NCI-H1930 (cell line): ENCODE results near the gene SPATA31D4.
"Not testable (repeated sequence)": the region's sequence is repeated elsewhere in the genome, so short reads cannot be mapped to it uniquely, and the experiment has no call there.

ENCODE experiments used
- DNase-seq, 2 experiments: peaks; one replicate each; lab custom pipeline; 2025; lab: John Stamatoyannopoulos, UW

SPATA31D4 gene

GRCh38 chr9:81928305-81928704 is at the start of gene SPATA31D4:
TSS of gene SPATA31D4 (plus strand) at chr9:81928428. CDS start at chr9:81928514, 86 bp downstream.
- DNase-seq, result not testable (repeated sequence)

- DNase-seq, result no peak
Measured at GRCh38 chr9:81878530-81878929, 49.7 kb upstream of the SPATA31D4 start.

- no peak for DNase-seq
Measured at GRCh38 chr9:81879501-81879916, 48.7 kb upstream of the SPATA31D4 start.

DNA sequence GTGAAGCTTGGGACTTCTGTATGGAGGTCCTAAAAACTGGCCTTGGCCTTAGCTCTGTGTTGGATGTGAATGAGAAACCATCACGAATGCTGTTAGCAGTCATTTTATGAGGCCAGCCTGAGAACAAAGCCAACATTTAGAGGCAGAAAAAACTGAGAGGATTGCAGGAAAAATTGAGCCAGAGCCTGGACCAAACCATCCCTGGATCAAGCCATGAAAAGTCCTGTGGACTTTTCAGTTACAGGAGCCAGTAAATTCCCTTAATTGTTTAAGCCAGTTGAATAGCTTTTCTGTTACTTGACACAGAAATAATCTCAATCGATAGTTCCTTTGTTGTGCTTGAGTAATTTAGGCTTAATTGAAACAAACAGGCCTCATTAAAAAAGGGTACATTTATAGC is 42.6 kb upstream of the SPATA31D4 start:
- no peak for DNase-seq

GRCh38 chr9:81886665-81887064 is 41.6 kb upstream of the SPATA31D4 start:
- DNase-seq, result no peak

DNA sequence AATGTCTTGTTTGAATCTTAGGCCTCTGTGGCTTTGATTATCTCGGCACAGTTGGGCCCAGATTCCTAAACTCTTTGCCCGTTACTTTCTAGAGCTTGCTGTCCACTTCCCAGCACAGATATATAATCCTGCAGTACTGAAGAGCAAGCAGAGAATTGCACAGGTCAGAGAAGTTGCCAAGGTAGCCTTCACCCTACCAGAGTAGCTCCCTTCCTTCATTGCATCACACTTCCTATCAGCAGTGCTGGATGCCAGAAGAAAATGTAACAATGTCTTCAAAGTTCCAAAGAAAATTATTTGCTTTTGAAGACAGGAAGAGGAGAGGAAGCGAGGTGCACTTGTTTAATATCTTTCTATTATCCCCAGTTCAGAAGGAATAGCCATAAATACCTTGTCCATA is 38.1 kb upstream of the SPATA31D4 start:
- no peak for DNase-seq

GRCh38 chr9:81892440-81892839 is 35.8 kb upstream of the SPATA31D4 start:
- no peak for DNase-seq

- no peak for DNase-seq
Measured at GRCh38 chr9:81893929-81894328, 34.3 kb upstream of the SPATA31D4 start.

- DNase-seq, result no peak
Measured at GRCh38 chr9:81894891-81895290, 33.3 kb upstream of the SPATA31D4 start.

GRCh38 chr9:81896070-81896469 is 32.2 kb upstream of the SPATA31D4 start:
- no peak for DNase-seq

GRCh38 chr9:81898851-81899250 is 29.4 kb upstream of the SPATA31D4 start:
- DNase-seq, result no peak

GRCh38 chr9:81902196-81902595 is 26.0 kb upstream of the SPATA31D4 start:
- no peak for DNase-seq

GRCh38 chr9:81902626-81903025 is 25.6 kb upstream of the SPATA31D4 start:
- no peak for DNase-seq

- no peak for DNase-seq
Measured at GRCh38 chr9:81906671-81907070, 21.6 kb upstream of the SPATA31D4 start.

- no peak for DNase-seq
Measured at GRCh38 chr9:81912135-81912534, 16.1 kb upstream of the SPATA31D4 start.

DNA sequence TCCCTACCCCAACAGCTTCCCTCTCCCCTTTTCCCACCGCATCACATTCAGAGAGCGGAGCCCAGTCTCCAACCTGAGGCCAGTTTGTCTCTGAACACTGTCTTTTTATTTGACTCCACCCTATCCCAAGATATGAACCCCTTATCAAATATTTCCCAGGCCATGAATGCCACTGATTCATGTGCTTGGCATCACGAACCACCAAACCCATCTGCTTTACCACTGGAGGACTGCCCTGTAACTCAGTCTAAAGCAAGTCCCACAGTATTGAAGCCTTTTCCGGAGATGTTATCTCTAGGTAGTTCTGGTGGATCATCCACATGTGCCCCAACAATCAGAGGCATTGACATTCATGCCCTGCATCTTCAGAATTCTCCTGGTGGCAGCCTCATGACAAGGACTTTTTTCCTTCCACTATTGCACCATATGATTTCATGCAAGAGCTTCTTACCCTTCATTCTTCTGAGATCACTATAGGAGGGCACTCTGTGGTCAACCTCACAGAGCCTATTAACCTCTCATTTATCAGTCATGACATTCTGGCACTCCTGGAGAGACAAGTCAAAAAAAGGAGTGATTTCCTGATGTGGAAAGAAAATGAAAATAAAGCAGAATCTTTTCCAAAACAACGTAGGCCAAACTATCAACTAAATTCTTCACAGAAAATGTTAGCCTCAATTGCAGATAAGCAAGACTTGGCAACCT is 12.3 kb upstream of the SPATA31D4 start:
- no peak for DNase-seq

DNA sequence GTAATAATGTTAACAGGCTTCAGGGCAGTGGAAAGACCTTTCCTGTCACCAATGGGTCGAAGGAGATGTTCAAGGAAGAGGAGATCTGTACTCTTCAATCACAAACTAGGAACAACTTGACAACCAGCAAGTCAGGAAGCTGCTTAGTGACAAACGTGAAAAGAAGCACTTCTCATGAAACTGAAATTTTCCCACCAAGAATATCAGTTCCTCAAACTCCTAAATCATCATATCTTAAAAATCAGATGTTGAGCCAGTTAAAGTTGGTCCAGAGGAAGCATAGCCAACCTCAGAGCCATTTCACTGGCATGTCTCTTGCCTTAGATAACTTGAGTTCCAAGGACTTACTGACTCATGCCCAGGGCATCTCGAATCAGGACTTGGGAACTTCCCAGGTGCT is 9.7 kb upstream of the SPATA31D4 start:
- DNase-seq, result not testable (repeated sequence)

- not testable (repeated sequence) for DNase-seq
Measured at GRCh38 chr9:81930147-81930546, 1.9 kb downstream of the SPATA31D4 start.

- not testable (repeated sequence) for DNase-seq
Measured at GRCh38 chr9:81933547-81933946, 5.3 kb downstream of the SPATA31D4 start.

DNA sequence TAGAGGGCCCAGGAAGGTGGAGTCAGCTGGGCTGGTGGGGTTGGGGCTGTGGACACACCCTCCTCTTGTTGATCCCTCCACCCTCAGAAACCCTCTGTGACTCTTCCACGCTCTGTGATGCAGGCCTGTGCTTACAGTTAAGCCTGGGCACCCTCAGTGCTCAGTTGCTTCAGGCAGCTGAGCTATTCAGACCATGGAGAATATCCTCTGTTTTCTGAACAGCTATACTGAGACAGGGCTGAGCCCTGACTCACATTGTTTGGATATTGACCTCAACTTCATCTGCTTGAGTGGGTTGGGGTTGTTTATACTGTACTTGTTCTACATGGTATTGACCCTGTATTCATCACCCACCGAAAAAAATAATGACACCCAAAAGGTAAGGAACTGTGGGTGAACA is 15.2 kb downstream of the SPATA31D4 start, which contains the start of gene SPATA31D3:
SPATA31D3 (plus strand) TSS at position 108 of the 400 bp plus-strand sequence; CDS start at position 194, 86 bp downstream.
- not testable (repeated sequence) for DNase-seq

GRCh38 chr9:81948650-81949049 is 20.4 kb downstream of the SPATA31D4 start:
- not testable (repeated sequence) for DNase-seq

GRCh38 chr9:81953096-81953495 is 24.9 kb downstream of the SPATA31D4 start:
- no peak for DNase-seq

DNA sequence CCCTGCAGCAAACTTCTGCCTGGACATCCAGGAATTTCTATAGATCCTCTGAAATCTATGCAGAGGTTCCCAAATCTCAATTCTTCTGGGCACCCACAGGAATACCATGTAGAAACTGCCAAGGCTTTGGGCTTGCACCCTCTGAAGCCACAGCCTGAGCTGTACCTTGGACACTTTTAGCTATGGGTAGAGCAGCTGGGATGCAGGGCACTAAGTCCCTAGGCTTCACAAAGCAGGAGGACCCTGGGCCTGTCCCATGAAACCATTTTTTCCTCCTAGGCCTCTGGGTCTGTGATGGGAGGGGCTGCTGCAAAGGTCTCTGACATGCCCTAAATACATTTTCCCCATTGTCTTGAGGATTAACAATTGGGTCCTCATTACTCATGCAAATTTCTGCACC is 27.4 kb downstream of the SPATA31D4 start:
- DNase-seq, result no peak
